ENCODE results near the gene CCDC33. TPM values are rescaled to one million over a fixed set of nuclear protein-coding genes. Genes with fewer than 3 reads are reported as not detected.
A peak's percentile ranks its signal among the peaks of the same experiment; 100 is the strongest.

CCDC33 gene
- total and polyA plus RNA-seq, 2 experiments from 2014 or later: 2.6 to 2.8 TPM

- TF ChIP-seq ZNF462 (CRISPR knock-in tag; IDR thresholded peaks at IDR 0.05) (no peak), CTCF (conservative IDR thresholded peaks at IDR 0.05; ENCODE audit: low read depth in 2 of 2) (no peak), NANOG (IDR thresholded peaks at IDR 0.05; ENCODE audit: borderline replicate concordance) (no peak), JUNB (IDR thresholded peaks at IDR 0.05; ENCODE audit: unreplicated experiment) (no peak)
Measured at GRCh38 chr15:74210729-74211128, 25.4 kb upstream of the CCDC33 start (continued).

GRCh38 chr15:74211656-74212055 is 24.5 kb upstream of the CCDC33 start:
- no peak overlapping the region for H3K27ac Mint-ChIP-seq
- peaks cover 24% of the 10 kb centered on the region; the same call in 2 of the 3 replicates for H3K36me3 Mint-ChIP-seq (ENCODE audit: low read depth)
- H3K36me3 ChIP-seq (ENCODE audit: insufficient read depth): no peaks in the 10 kb centered on the region
- H3K4me3 ChIP-seq: no peak overlapping the region
- ATAC-seq (no peak), DNase-seq (ENCODE audit: low spot score) (no peak)
- H2AFZ ChIP-seq: no peak overlapping the region
- H4K20me1 ChIP-seq (replicated peaks; ENCODE audit: insufficient read depth): 0 out of 2 replicates have a peak, but pooled peaks cover 4% of the 10 kb centered on the region
- no peaks in the 10 kb centered on the region for H3K79me2 ChIP-seq (replicated peaks; ENCODE audit: insufficient read depth)
- peaks cover 9% of the 10 kb centered on the region for H3F3A ChIP-seq (replicated peaks; ENCODE audit: low read depth)
- peak overlapping the region; percentile 62; the same call in 1 of the 2 replicates for H3K4me2 ChIP-seq
- H3K27ac ChIP-seq (ENCODE audit: low read depth): no peak overlapping the region
- H3K4me3 Mint-ChIP-seq: no peak overlapping the region
- peaks cover 73% of the 10 kb centered on the region for H3K4me1 ChIP-seq (ENCODE audit: insufficient read depth)
- no peaks in the 10 kb centered on the region; the same call in 1 of the 3 replicates for H3K9me3 Mint-ChIP-seq
- peaks cover 85% of the 10 kb centered on the region for H3K4me1 Mint-ChIP-seq
- no peaks in the 10 kb centered on the region for H3K9me2 ChIP-seq (ENCODE audit: insufficient read depth)
- H3K27me3 ChIP-seq (ENCODE audit: insufficient read depth): peaks cover 39% of the 10 kb centered on the region
- H3K27me3 Mint-ChIP-seq (ENCODE audit: insufficient read depth, low read depth, poor library complexity): peaks cover 51% of the 10 kb centered on the region
- no peak for TF ChIP-seq REST (IDR thresholded peaks at IDR 0.05; ENCODE audit: unreplicated experiment)

Measured in GM23338 (cell line).